Left cardiac atrium (tissue), 4 donors: ENCODE data around the gene MRAP. TPM values are rescaled to one million over a fixed set of nuclear protein-coding genes. Genes with fewer than 3 reads are reported as not detected.
A peak's percentile ranks its signal among the peaks of the same experiment; 100 is the strongest.
"Not testable (repeated sequence)": the region's sequence is repeated elsewhere in the genome, so short reads cannot be mapped to it uniquely, and the experiment has no call there.

Experiments used
- ATAC-seq, 2 donors: fragments of 200-7000 bp; cut with Tn5 transposase; one replicate each; pipeline ENCODE4 v1.9.1; 2020; ENCODE audit warnings: mild to moderate bottlenecking in 2 of 2, moderate library complexity in 2 of 2
- DNase-seq: peaks from one replicate; pipeline ENCODE4 v3.0.0-alpha.2; 2020
- intact Hi-C, 2 donors: fragments of 100-400 bp; cut with DNase I; formaldehyde crosslinking; loops; one replicate each; pipeline versions ENCODE4 v1.14.1 to v1.15.1; 2022 to 2023
- total RNA-seq, 2 donors: library from RNA; stranded (reverse); fragmentation: NEBNext Ultra II Directional; extraction: Animal tissue kit (Norgen Biotek cat#: 25700); gene quantifications; one replicate each; pipeline ENCODE4 v1.2.1, GENCODE V29; 2021
- donor health status: DM: no; HTN: yes; CAD: no.
- donor health status: DM: no; HTN: yes; CAD: no; lungs with severe emphysema.
- donor health status: DM: yes; HTN: yes; CAD: no.
- donor health status: Dilated cardiomyopathy.

Gene MRAP
- total RNA-seq, 2 donors from 2014 or later: 15.0 to 22.3 TPM

DNA sequence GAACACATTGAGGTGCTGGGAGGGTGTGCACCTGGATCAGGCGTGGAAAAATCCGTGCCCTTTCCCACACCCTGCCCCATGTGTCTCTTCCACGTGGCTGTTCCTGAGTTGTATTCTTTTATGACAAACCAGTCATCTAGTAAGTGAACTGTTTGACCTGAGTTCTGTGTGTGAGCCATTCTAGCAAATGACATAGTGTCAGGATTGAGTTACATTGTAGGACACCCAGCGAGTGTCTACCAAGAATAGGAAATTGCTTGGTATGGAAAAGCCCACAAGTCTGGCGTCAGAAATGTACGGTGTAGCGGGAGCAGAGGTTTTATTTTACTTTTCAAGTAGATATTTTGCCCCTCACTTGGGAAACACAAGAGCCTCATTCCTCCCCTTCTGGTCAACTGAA, 1.2 kb upstream of the MRAP start:
- DNase-seq (no peak), ATAC-seq (no peak)
- intact Hi-C loops: no loop called here

DNA sequence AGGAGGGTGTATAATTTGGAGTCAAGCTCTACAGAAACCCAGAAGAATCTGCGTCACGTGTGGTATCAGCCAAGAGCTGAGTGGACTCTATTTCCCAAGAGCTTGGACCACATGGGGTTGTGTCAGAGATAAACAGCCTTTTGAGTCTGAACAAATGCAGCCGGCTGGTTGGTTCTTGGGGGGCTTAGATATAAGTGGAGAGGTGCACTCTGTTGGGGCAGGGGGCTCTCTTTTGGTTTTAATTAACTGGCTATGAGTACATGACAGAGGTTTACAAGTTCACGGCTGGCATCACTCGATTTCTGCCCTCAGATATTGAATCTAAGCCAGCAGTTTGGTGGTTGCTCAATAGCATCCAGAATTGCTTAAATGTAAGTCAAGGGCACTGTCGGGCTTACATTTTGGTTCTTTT, 501 bp upstream of the MRAP start:
- intact Hi-C loops: no loop called here
- no peak for DNase-seq
- ATAC-seq: peak in 1 of 2 donors; percentile 81

DNA sequence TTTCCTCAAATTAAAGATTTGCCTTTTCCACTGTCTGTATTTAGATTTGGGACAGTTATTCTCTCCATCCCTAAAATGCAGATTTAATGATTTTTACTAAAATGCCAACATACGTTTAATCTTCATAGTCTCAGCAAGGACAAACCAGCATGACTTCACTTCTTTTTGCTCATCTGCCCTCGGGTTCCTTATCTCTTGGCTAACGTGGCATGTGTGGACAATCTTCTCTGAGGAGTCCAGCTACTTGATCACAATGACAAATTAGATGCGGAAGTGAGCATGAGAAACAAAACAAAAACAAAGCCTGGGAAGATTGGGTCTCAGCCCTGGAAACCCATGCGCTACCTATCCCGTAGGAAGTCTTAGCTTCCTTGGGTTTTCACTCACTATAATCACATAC, 1.0 kb downstream of the MRAP start:
- no peak for DNase-seq
- intact Hi-C loops: no loop called here
- no peak for ATAC-seq

DNA sequence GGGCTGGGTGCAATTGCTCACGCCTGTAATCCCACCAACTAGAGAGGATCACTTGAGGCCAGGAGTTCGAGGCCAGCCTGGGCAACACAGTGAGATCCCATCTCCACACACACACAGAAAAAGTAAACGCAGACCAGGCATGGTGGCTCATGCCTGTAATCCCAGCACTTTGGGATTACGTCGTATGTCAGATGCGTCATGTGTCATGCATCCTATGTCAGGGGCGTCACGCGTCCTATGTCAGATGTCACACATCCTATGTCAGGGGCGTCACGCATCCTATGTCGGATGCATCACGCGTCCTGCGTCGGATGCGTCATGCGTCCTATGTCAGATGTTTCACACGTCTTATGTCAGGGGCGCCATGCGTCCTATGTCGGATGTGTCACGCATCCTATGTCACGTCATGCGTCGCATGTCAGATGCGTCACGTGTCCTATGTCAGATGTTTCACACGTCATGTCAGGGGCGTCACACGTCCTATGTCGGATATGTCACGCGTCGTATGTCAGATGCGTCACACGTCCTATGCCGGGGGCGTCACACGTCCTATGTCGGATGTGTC, 1.5 kb downstream of the MRAP start:
- intact Hi-C loops: no loop called here
- ATAC-seq: no peak

DNA sequence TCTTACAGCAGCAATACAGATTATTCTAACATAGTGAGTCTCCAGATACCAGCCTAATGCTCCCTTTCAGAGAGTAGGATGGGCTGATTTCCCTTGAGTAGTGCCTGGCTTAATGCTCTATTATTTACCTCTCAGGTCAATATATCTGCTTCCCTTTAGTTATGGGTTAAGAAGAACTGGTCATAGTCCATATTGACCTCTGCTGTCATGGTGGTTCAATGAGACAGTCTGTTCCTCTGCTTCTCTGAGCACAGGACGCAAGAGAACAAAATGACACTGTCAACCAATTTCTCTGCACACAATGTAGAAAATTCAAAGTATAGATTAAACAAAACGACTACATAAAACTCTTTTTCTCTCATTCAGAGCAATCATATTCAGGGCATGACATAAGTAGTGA, 2.9 kb downstream of the MRAP start:
- DNase-seq (no peak), ATAC-seq (no peak)
- intact Hi-C loops: no loop called here

More for the DNA sequence above, 1.5 kb downstream of the MRAP start:
- DNase-seq: no peak

DNA sequence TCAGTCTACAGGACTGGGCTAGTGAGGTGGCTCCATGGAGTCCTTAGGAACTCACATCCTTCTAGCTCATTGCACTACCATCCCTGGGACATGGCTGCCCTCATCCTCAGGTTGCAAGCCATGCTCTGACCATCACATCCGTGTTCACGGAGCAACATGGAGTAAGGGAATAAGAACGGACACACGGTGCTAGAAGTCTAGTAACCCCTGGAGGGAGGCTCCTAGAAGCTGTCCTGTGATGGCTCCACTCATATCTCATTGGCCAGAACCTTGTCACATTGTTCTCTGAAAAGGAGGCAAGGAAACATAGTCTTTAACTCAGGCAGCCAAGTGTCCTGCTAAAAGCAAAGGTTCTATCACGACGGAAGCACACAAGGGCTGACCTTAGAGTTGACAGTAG, 3.9 kb downstream of the MRAP start:
- ATAC-seq (no peak), DNase-seq (no peak)
- intact Hi-C loops: no loop called here

DNA sequence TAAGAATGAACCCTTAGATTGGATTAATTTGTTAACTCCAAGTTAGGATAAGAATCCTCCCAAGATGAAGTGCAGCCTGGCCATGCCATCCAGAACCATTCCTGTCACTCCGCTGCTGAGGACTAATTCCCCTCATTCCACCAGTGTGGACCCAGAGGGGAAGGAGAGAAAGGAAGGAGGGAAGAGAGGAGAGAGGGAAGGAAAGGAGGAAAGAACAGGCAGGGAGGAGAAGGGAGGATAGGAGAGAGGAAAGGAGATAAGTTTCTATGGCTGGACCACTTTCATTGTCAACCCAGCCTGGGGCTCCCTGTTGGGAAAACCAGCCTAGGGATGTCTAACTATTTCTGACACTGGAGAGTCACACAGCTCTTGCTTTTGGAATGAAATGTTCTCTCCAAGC, 4.7 kb downstream of the MRAP start:
- intact Hi-C loops: no loop called here
- ATAC-seq: no peak
- DNase-seq: no peak

DNA sequence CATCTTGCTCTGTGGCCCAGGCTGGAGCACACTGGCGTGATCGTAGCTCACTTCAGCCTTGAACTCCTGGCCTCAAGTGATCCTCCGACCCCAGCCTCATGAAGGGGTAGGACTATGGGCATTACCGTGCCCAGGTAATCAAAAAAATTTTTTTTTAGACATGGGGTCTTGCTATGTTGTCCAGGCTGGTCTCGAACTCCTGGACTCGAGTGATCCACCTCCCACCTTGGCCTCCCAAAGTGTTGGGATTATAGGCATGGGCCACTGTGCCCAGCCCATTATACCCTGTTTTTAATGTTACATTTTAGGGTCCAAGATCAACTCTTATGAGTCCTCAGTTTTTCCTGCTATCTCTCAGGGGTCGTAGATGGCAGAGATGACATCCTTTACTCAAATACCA, 6.3 kb downstream of the MRAP start:
- ATAC-seq (no peak), DNase-seq (no peak)
- intact Hi-C loops: no loop called here

DNA sequence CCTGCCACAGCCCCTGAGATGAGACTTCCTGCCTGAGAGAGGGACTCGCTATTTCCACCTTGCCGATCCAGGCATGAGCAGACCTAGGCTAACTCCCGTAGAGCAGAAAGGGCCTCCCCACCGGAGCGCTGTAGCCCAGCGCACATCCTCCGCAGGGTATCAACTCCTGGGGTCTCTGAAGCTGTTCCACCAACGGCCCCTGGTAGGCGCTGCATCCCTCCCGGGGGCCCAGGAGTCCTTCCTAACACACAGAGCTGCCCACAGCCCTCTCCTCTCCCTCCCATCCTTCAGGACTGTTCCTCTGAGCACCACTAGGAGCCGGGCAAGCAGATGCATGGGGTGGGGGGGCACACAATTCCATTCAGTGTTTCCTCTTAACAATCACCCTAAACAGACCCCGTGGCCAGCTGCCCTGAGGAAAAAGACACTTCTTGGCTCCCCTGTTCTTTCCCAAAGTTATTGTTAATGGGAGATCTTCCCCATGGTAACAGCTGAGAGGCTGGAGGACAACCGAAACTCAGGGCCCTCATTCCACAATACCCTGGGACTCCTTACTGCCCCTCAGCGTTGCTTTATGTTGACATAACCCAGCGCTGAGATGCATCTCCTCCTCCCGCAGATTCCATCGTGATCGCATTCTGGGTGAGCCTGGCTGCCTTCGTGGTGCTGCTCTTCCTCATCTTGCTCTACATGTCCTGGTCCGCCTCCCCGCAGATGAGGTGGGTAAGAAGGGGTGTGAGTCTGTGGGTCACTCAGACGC, 7.5 kb downstream of the MRAP start:
- intact Hi-C loops: no loop called here
- ATAC-seq: peak; percentile 35 to 47
- no peak for DNase-seq

DNA sequence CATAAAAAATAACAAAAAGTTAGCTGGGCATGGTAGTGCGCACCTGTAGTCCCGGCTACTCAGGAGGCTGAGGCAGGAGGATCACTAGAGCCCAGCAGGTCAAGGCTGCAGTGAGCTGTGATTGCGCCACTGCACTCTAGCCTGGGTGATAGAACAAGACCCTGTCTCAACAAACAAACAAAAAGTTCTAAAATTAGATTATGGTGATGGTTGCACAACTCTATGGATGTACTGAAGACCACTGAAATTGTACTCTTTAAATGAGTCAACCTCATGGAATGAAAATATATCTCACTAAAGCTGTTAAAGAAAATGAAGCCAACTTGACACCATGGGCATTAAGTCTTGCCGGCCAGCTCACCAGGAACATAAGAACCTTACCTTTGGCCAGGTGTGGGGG, 9.1 kb downstream of the MRAP start:
- ATAC-seq (no peak), DNase-seq (no peak)
- intact Hi-C loops: no loop called here

DNA sequence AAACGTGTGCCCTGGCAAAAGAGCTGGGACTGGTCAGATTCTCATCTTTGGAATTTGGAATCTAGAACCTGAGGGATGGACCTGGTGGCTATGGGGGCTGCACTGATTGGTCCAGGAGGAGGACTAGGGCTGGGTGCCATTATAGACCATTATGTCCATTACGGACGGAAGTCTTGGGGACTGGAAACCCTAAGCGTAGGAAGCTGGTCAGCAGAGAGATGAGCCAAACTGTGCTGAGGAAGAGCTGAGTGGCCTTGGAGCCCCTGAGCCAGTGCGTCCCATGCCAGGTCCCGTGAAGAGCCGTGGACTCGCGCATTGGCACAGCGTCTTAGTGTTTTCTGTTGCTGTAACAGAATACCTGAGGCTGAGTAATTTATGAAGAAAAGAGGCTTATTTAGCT, 10.0 kb downstream of the MRAP start:
- ATAC-seq (no peak), DNase-seq (no peak)
- intact Hi-C loops: no loop called here

DNA sequence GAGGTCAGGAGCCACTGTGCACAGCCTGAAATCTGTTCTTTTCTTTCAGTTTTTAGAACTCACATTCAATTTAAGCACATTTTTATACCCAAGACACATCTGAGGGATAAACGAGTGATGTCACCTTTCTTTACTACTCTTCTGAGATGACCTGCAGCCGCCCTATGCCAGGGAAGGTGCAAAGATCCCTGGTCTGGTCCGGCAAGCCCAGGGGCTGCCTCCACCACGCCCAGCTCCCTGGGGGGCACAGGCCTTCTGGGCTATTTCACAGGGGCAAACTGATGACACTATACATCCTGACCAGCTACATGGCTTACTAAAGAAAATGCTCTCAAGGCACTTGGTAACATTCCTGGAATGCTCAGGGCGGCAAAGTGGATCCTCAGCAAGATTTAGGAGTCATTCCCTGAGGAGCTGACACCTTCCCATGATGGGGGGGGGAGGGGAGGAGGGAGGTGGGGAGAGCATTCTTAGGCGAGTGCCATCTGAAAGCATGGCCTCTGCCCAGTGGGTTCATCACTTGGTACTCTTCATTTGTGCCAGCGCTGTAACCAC, 11.3 kb downstream of the MRAP start:
- intact Hi-C loops: no loop called here
- no peak for ATAC-seq
- no peak for DNase-seq

DNA sequence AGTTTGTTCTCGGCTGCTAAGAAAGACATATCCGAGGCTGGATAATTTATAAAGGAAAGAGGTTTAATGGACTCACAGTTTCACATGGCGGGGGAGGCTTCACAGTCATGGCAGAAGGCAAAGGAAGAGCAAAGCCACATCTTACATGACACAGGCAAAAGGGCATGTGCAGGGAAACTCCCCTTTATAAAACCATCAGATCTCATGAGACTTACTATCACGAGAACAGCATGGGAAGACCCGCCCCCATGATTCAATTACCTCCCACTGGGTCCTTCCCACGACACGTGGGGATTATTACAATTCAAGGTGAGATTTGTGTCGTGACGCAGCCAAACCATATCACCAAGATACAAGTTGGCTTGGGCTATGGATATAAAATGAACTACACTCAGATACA, 12.3 kb downstream of the MRAP start:
- DNase-seq, intact Hi-C loops, ATAC-seq: not testable (repeated sequence)

DNA sequence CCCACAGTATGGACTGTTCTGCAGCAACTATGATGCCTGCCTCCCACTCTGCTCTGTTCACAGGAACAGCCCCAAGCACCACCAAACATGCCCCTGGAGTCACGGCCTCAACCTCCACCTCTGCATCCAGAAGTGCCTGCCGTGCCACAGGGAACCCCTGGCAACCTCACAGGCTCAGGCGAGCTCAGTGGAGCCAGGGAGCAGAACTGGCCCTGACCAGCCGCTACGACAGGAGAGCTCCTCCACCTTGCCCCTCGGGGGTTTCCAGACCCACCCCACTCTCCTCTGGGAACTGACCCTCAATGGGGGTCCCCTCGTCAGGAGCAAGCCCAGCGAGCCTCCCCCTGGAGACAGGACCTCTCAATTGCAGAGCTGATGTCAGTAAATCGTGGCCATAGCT, 13.0 kb downstream of the MRAP start:
- DNase-seq: no peak
- intact Hi-C loops: no loop called here
- ATAC-seq: no peak

DNA sequence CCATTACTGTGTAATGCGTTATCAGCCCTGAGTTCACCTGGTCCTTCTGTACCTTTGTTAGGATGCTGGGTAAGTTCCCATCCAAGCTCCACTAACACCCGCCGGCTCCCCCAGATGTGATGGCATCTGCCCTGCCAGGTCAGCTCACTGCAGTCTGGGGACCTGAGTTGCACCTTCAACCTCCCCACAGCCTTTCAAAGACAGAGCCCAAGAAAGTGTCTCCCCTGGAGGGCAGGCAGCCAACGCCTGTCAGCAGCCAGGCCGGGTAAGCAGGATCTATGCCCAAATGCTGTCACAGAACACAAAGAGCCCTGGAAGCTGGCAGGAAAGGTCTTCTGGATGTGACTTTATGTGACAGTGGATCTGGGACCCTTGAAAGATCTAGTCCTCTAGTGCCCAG, 13.7 kb downstream of the MRAP start:
- intact Hi-C loops: no loop called here
- DNase-seq: no peak
- ATAC-seq: peak in 1 of 2 donors; percentile 20

DNA sequence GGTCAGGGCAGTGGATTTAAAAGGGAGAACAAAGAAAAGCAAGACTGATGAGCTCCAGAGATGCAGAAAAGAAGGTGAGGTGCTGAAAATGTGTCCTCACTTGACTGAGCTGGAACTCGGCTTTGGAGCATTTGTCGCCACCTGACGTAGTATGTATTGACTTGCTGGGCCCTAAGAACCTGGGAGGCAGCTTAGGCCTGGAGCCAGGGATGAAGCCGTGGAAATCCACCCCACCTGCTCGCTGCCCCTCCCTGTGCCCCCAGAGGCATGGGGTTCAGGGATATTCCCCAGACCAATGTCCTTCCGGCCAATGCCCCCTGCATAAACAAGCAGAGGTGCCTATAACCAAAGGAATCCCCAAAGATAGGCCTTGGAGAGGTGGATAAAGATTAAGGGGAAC, 14.3 kb downstream of the MRAP start:
- DNase-seq: no peak
- intact Hi-C loops: no loop called here
- ATAC-seq: no peak

DNA sequence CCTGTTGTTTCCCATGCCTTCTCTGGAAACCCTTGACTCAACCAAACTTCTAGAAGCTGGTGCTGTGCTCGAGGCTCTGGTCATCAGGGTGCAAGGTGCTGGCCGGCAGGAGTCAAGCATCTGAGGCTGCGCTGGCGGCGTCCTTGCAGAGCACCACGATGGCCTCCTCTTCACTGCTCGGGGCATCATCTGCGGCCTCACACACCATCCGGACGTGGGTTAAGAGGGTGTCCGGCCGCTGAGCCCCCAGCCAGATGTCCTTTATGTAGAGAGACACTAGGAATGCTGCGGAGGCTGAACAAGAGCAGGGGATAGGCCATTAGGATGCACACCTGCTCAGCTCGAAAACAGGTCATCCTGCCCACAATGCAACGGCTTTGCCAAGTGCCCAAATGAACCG, 16.2 kb downstream of the MRAP start:
- DNase-seq: no peak
- ATAC-seq: no peak
- intact Hi-C loops: no loop called here

DNA sequence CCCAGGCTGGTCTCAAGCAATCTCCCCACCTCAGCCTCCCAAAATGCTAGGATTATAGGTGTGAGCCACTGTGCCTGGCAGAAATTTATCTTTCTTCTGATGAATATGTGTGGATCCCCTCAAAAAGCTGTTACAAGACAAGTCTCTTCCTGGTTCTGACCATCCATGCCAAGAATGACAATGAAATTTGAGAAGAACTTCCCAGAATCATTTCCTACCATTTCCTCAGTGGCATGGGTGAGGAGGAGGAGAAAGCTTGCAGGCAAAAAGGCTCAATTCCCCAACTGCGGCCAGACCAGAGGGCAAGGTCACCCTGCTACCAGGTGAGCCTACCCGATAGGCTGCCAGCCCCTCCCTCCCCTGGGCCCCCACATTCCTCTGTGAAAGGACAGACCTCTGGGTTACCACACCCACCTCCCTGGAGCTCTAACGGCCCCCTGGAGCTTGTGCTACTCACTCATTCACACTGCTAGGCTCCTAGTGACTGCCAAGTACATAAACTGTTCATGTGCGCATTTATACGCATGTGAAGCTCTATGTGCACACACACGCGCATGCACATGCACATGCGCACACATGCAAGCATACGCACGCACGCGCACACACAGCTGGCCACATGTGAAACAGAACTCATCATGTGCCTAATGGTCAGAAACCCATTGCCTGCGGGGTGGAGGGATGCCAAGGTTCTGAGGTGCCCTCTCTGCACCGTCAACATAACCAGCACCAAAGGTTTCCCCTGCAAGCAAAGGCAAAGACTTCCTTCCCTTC, 17.0 kb downstream of the MRAP start:
- DNase-seq: no peak
- intact Hi-C loops: no loop called here
- ATAC-seq: no peak

DNA sequence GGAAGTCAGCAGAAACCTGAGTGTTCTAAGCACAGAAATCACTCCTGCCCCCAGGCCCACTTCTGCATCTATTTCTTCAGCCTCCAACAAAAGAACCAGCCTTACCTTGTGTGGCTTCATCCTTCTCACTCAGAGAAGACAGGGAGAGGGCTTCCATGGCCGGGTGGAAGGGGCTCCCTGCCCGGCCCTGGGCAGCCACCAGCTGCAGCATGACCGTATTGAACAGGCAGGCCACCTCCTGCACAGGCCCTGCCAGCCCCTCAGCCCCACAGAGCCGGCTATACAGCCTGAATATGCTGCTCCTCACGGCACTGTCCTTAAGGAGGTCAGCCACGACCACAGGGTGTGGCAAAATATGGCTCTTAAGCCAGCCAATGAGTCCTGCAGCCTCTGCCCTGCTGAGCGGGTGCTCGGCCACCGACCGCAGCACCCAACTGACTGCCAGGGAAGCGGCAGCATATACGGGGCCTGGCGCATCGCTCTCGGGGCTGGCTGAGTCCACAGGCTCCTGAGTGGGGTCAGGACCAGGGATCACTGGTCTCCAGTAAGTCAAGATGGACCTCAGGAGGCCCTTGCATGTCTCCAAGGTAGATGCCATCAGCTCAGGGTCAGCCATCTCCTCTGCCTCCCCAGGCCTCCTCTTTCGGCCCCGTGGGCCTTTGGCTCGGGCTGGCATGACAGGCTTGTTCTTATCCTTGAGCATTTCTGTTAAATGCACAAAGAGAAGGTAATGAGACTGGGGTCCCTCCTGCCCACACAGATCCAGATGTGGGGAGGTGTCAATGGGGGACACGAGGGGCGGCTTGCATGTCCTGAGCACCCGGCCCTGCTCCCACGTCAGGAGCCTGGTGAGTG, 17.9 kb downstream of the MRAP start:
- intact Hi-C loops: no loop called here
- ATAC-seq (no peak), DNase-seq (no peak)
